MCF 10A (cell line): ENCODE results near the gene FLT4. TPM values are rescaled to one million over a fixed set of nuclear protein-coding genes. Genes with fewer than 3 reads are reported as not detected.

ENCODE experiments used
- BruUV-seq: library from RNA; stranded (reverse); fragments of 400-500 nt; replicated peaks from 2 replicates; lab custom pipeline; 2021; lab: Mats Ljungman, UMichigan
- CTCF ChIA-PET: fragments of 300-600 bp; sonication (Branson Sonifier 250); formaldehyde crosslinking; extraction: SDS; loops from one replicate; lab custom pipeline; 2021; ENCODE audit warnings: antibody characterized with exemption, inconsistent platforms; lab: Yijun Ruan, JAX
- POLR2A ChIA-PET: fragments of 300-600, 350-650 bp; sonication (Branson Sonifier 250); formaldehyde crosslinking; extraction: SDS; loops from one replicate; lab custom pipeline; 2020; ENCODE audit warnings: antibody characterized with exemption, inconsistent platforms; lab: Yijun Ruan, JAX
- DNase-seq: peaks from one replicate; pipeline ENCODE4 v3.0.0-alpha.2; 2018; ENCODE audit not compliant: unreplicated experiment
- H3K27ac Mint-ChIP-seq: one replicate; pipeline ENCODE4 v1.8.0; 2022; ENCODE audit warnings: mild to moderate bottlenecking, low read depth, mixed read lengths; ENCODE audit not compliant: unreplicated experiment
- H3K27me3 Mint-ChIP-seq: one replicate; pipeline ENCODE4 v1.8.0; 2022; ENCODE audit warnings: mixed read lengths; ENCODE audit not compliant: insufficient read depth, unreplicated experiment
- H3K36me3 Mint-ChIP-seq: one replicate; pipeline ENCODE4 v1.8.0; 2022; ENCODE audit warnings: mild to moderate bottlenecking, moderate library complexity, mixed read lengths; ENCODE audit not compliant: insufficient read depth, unreplicated experiment
- H3K4me1 Mint-ChIP-seq: one replicate; pipeline ENCODE4 v1.8.0; 2022; ENCODE audit warnings: mixed read lengths; ENCODE audit not compliant: insufficient read depth, unreplicated experiment
- H3K4me3 Mint-ChIP-seq: one replicate; pipeline ENCODE4 v1.8.0; 2022; ENCODE audit warnings: mild to moderate bottlenecking, moderate library complexity, mixed read lengths; ENCODE audit not compliant: unreplicated experiment
- H3K9me3 Mint-ChIP-seq: one replicate; pipeline ENCODE4 v1.8.0; 2022; ENCODE audit warnings: mixed read lengths; ENCODE audit not compliant: unreplicated experiment
- CTCF ChIP-seq: fragments of 200-600 bp; IDR thresholded peaks from one replicate; pipeline ENCODE4 v1.8.0; 2022; ENCODE audit warnings: antibody characterized with exemption, mild to moderate bottlenecking; ENCODE audit not compliant: unreplicated experiment
- intact Hi-C: fragments of 100-400 bp; cut with micrococcal nuclease; formaldehyde crosslinking; loops from 2 replicates; pipeline ENCODE4 v1.14.1; 2022
- total RNA-seq: library from RNA; stranded (reverse); gene quantifications from 2 replicates; pipeline ENCODE4 v1.2.3, GENCODE V29; 2022

The FLT4 gene
- total RNA-seq, 1 experiment from 2014 or later: not detected

- Mint-ChIP-seq H3K27me3 (peaks cover 16% of the 10 kb centered on the region), H3K4me1 (peaks cover 8% of the 10 kb centered on the region), H3K9me3 (no peaks in the 10 kb centered on the region), H3K27ac (no peak overlapping the region), H3K4me3 (no peak overlapping the region), H3K36me3 (no peaks in the 10 kb centered on the region)
- ChIA-PET CTCF (interaction anchor here (0.6 to 1.4 kb wide), 4 partner anchors 12 to 476 kb away, joined by 3 to 4 read pairs (median 3); partner anchors contain the start of gene SCGB3A1), POLR2A (no interaction called here)
- no TSS peak for BruUV-seq
- no peak for DNase-seq
- intact Hi-C loops: no loop called here
- no peak for TF ChIP-seq CTCF
These were observed 46.8 kb downstream of the FLT4 start for GRCh38 chr5:180602481-180603075.

- no peak overlapping the region for H3K4me3 Mint-ChIP-seq
- H3K4me1 Mint-ChIP-seq: peaks cover 8% of the 10 kb centered on the region
- H3K9me3 Mint-ChIP-seq: no peaks in the 10 kb centered on the region
- no peak overlapping the region for H3K27ac Mint-ChIP-seq
- no peak for TF ChIP-seq CTCF
- CTCF ChIA-PET: interaction anchor here (0.6 to 1.2 kb wide), 3 partner anchors 11 to 475 kb away, joined by 3 to 4 read pairs (median 4); no protein-coding TSS in a partner anchor
- POLR2A ChIA-PET: interaction anchor here (0.7 kb wide), 1 partner anchor 482 kb away, joined by 3 read pairs; no protein-coding TSS in a partner anchor
- DNase-seq: no peak
- intact Hi-C loops: no loop called here
- no TSS peak for BruUV-seq
- peaks cover 16% of the 10 kb centered on the region for H3K27me3 Mint-ChIP-seq
- H3K36me3 Mint-ChIP-seq: no peaks in the 10 kb centered on the region
These were observed 47.6 kb downstream of the FLT4 start for GRCh38 chr5:180601591-180602480.

- Mint-ChIP-seq H3K27me3 (peaks cover 16% of the 10 kb centered on the region), H3K4me1 (no peaks in the 10 kb centered on the region), H3K4me3 (no peak overlapping the region), H3K36me3 (no peaks in the 10 kb centered on the region), H3K9me3 (no peaks in the 10 kb centered on the region), H3K27ac (no peak overlapping the region)
- ChIA-PET CTCF (interaction anchor here (0.7 to 1.2 kb wide), 3 partner anchors 133 to 307 kb away, joined by 3 to 4 read pairs (median 4); no protein-coding TSS in a partner anchor), POLR2A (no interaction called here)
- intact Hi-C loops: no loop called here
- TF ChIP-seq CTCF: no peak
- no TSS peak for BruUV-seq
- DNase-seq: no peak
These were observed 48.8 kb downstream of the FLT4 start for GRCh38 chr5:180600554-180601041.
